H9 (cell line): ENCODE results near the gene CASQ2. TPM values are rescaled to one million over a fixed set of nuclear protein-coding genes. Genes with fewer than 3 reads are reported as not detected.

Source experiments
- DNase-seq: peaks from one replicate; pipeline ENCODE4 v3.0.0-alpha.2; 2017
- H2AFZ ChIP-seq: one replicate; pipeline ENCODE4 v1.6.1; 2013; ENCODE audit warnings: mild to moderate bottlenecking, low read length, control low read depth, moderate library complexity
- H2AK5ac ChIP-seq: 2 replicates; pipeline ENCODE4 v1.6.1; 2013; ENCODE audit warnings: low read length, control low read depth, mixed read lengths; ENCODE audit not compliant: insufficient read length
- H2BK120ac ChIP-seq: one replicate; pipeline ENCODE4 v1.6.1; 2013; ENCODE audit warnings: low read depth, mild to moderate bottlenecking, low read length, control low read depth, inconsistent platforms; ENCODE audit not compliant: poor library complexity, severe bottlenecking
- H2BK12ac ChIP-seq: 2 replicates; pipeline ENCODE4 v1.6.1; 2013; ENCODE audit warnings: low read length, control low read depth, mixed read lengths, low read depth; ENCODE audit not compliant: insufficient read length
- H2BK15ac ChIP-seq: 2 replicates; pipeline ENCODE4 v1.6.1; 2013; ENCODE audit warnings: low read depth, low read length, control low read depth
- H2BK20ac ChIP-seq: one replicate; pipeline ENCODE4 v1.6.1; 2013; ENCODE audit warnings: low read depth, mild to moderate bottlenecking, low read length, control low read depth, inconsistent platforms; ENCODE audit not compliant: poor library complexity, severe bottlenecking
- H2BK5ac ChIP-seq: 2 replicates; pipeline ENCODE4 v1.6.1; 2013; ENCODE audit warnings: low read length, control low read depth, mixed read lengths; ENCODE audit not compliant: insufficient read length
- H3K14ac ChIP-seq: 2 replicates; pipeline ENCODE4 v1.6.1; 2013; ENCODE audit warnings: low read length, control low read depth; ENCODE audit not compliant: insufficient read depth
- H3K18ac ChIP-seq: 2 replicates; pipeline ENCODE4 v1.6.1; 2013; ENCODE audit warnings: low read depth, mild to moderate bottlenecking, mixed read lengths, low read length, control low read depth; ENCODE audit not compliant: insufficient read length
- H3K23ac ChIP-seq: 2 replicates; pipeline ENCODE4 v1.6.1; 2013; ENCODE audit warnings: low read length, control low read depth, mixed read lengths, low read depth; ENCODE audit not compliant: insufficient read length
- H3K23me2 ChIP-seq: 2 replicates; pipeline ENCODE4 v1.6.1; 2013; ENCODE audit warnings: low read depth, mild to moderate bottlenecking, mixed read lengths, low read length, control low read depth; ENCODE audit not compliant: insufficient read length, poor library complexity, severe bottlenecking
- H3K27ac ChIP-seq: 2 replicates; pipeline ENCODE4 v1.5.1; 2013; ENCODE audit warnings: low read length, control low read depth, mixed read lengths, low read depth; ENCODE audit not compliant: insufficient read length
- H3K27me3 ChIP-seq: 2 replicates; pipeline ENCODE4 v1.6.1; 2013; ENCODE audit warnings: low read length, control low read depth, inconsistent platforms; ENCODE audit not compliant: insufficient read depth
- H3K4ac ChIP-seq: 2 replicates; pipeline ENCODE4 v1.6.1; 2013; ENCODE audit warnings: low read depth, mild to moderate bottlenecking, control low read depth, inconsistent platforms, low read length, moderate library complexity
- H3K4me1 ChIP-seq: 2 replicates; pipeline ENCODE4 v1.6.1; 2013; ENCODE audit warnings: low read length, control low read depth, inconsistent platforms; ENCODE audit not compliant: insufficient read depth
- H3K4me2 ChIP-seq: 2 replicates; pipeline ENCODE4 v1.6.1; 2013; ENCODE audit warnings: low read length, control low read depth, mixed read lengths; ENCODE audit not compliant: insufficient read length, insufficient read depth
- H3K56ac ChIP-seq: 2 replicates; pipeline ENCODE4 v1.6.1; 2013; ENCODE audit warnings: low read depth, mild to moderate bottlenecking, mixed read lengths, low read length, control low read depth; ENCODE audit not compliant: insufficient read length
- H3K79me1 ChIP-seq: 2 replicates; pipeline ENCODE4 v1.6.1; 2013; ENCODE audit warnings: low read depth, mild to moderate bottlenecking, moderate library complexity, low read length, control low read depth, inconsistent platforms; ENCODE audit not compliant: insufficient read depth, poor library complexity, severe bottlenecking
- H3K79me2 ChIP-seq: 2 replicates; pipeline ENCODE4 v1.6.1; 2013; ENCODE audit warnings: low read length, control low read depth, inconsistent platforms; ENCODE audit not compliant: insufficient read depth
- H3K9ac ChIP-seq: 2 replicates; pipeline ENCODE4 v1.6.1; 2013; ENCODE audit warnings: low read length, control low read depth, mixed read lengths; ENCODE audit not compliant: insufficient read length; ENCODE audit errors: extremely low read depth
- H3K9me3 ChIP-seq: one replicate; pipeline ENCODE4 v1.6.1; 2013; ENCODE audit warnings: low read depth, low read length, inconsistent platforms; ENCODE audit not compliant: control insufficient read depth
- H3T11ph ChIP-seq: one replicate; pipeline ENCODE4 v1.6.1; 2013; ENCODE audit warnings: mild to moderate bottlenecking, low read length, control low read depth, inconsistent platforms
- H4K20me1 ChIP-seq: one replicate; pipeline ENCODE4 v1.6.1; 2013; ENCODE audit not compliant: control insufficient read depth, insufficient read length, insufficient read depth
- H4K5ac ChIP-seq: 2 replicates; pipeline ENCODE4 v1.6.1; 2013; ENCODE audit warnings: low read depth, mild to moderate bottlenecking, mixed read lengths, low read length, control low read depth; ENCODE audit not compliant: insufficient read length
- H4K8ac ChIP-seq: replicated peaks from 2 replicates; pipeline ENCODE4 v1.6.1; 2013; ENCODE audit warnings: low read length, control low read depth, mixed read lengths, low read depth; ENCODE audit not compliant: insufficient read length
- H4K91ac ChIP-seq: 2 replicates; pipeline ENCODE4 v1.6.1; 2013; ENCODE audit warnings: low read depth, mild to moderate bottlenecking, moderate library complexity, mixed read lengths, low read length, control low read depth; ENCODE audit not compliant: insufficient read length
- H3K27ac Mint-ChIP-seq, 3 experiments: 2 replicates in 2 of 3; 3 replicates in 1 of 3; pipeline ENCODE4 v1.8.0; 2020 to 2021; ENCODE audit warnings: mixed read lengths in 3 of 3, mild to moderate bottlenecking in 1 of 3, moderate library complexity in 1 of 3
- H3K27me3 Mint-ChIP-seq: 2 replicates; pipeline ENCODE4 v1.8.0; 2021; ENCODE audit warnings: low read depth, mild to moderate bottlenecking, moderate library complexity, mixed read lengths
- H3K36me3 Mint-ChIP-seq, 3 experiments: 2 replicates in 2 of 3; 3 replicates in 1 of 3; pipeline ENCODE4 v1.8.0; 2020 to 2021; ENCODE audit warnings: low read depth in 3 of 3, mixed read lengths in 3 of 3; ENCODE audit not compliant: insufficient read depth in 1 of 3
- H3K4me1 Mint-ChIP-seq, 2 experiments: 2 replicates each; pipeline ENCODE4 v1.8.0; 2020; ENCODE audit warnings: mixed read lengths in 2 of 2
- H3K4me3 Mint-ChIP-seq, 2 experiments: 2 replicates in 1 of 2; 3 replicates in 1 of 2; pipeline ENCODE4 v1.8.0; 2020 to 2021; ENCODE audit warnings: mild to moderate bottlenecking in 2 of 2, mixed read lengths in 2 of 2, moderate library complexity in 1 of 2
- H3K9me3 Mint-ChIP-seq, 2 experiments: 2 replicates in 1 of 2; 3 replicates in 1 of 2; pipeline ENCODE4 v1.8.0; 2020; ENCODE audit warnings: mild to moderate bottlenecking in 2 of 2, mixed read lengths in 2 of 2, moderate library complexity in 1 of 2
- WGBS: extraction: QIAGEN DNeasy Blood & Tissue Kit; methylation state at CpG from one replicate; pipeline ENCODE4 v1.1.7; 2013; ENCODE audit warnings: missing lambda C conversion rate, low lambda C conversion rate, mixed read lengths; ENCODE audit not compliant: insufficient read length; ENCODE audit errors: extremely low coverage; 5-methylcytosine and 5-hydroxymethylcytosine counted together
- total RNA-seq: library from RNA; stranded (reverse); gene quantifications from 2 replicates; pipeline ENCODE4 v1.2.1, GENCODE V29; 2021
- TF ChIP-seq, protein P1 (sequence below): fragments of 200-600 bp; sonication (generic); conservative IDR thresholded peaks from 3 replicates; pipeline ENCODE4 v1.8.0; 2021; ENCODE audit warnings: antibody characterized with exemption, mild to moderate bottlenecking

Gene CASQ2
- total RNA-seq, 1 experiment from 2014 or later = not detected

- Histone ChIP-seq H4K91ac (no peak overlapping the region), H3K4ac (no peak overlapping the region), H3K27me3 (no peaks in the 10 kb centered on the region), H2BK15ac (no peak overlapping the region), H3K23ac (no peak overlapping the region), H3K27ac (no peak overlapping the region), H3K18ac (no peak overlapping the region), H3K9ac (no peak overlapping the region), H2BK20ac (no peak overlapping the region), H3K23me2 (no peaks in the 10 kb centered on the region), H2AFZ (no peak overlapping the region), H3K14ac (no peak overlapping the region), H4K20me1 (no peaks in the 10 kb centered on the region), H3K4me1 (no peaks in the 10 kb centered on the region; the same call in 1 of the 2 replicates), H3T11ph (no peak overlapping the region), H3K79me1 (no peaks in the 10 kb centered on the region), H2BK12ac (no peak overlapping the region), H3K9me3 (no peaks in the 10 kb centered on the region), H2BK5ac (no peak overlapping the region), H3K56ac (no peak overlapping the region), H4K5ac (no peak overlapping the region), H2AK5ac (no peak overlapping the region), H4K8ac (no peak overlapping the region), H2BK120ac (no peak overlapping the region), H3K79me2 (no peaks in the 10 kb centered on the region), H3K4me2 (no peak overlapping the region)
- no peaks in the 10 kb centered on the region for H3K27me3 Mint-ChIP-seq
- H3K4me3 Mint-ChIP-seq = no peak overlapping the region
- DNase-seq = no peak
- no peaks in the 10 kb centered on the region for H3K36me3 Mint-ChIP-seq
- H3K4me1 Mint-ChIP-seq = peaks cover 17 to 20% of the 10 kb centered on the region in 2 experiments
- H3K9me3 Mint-ChIP-seq = no peaks in the 10 kb centered on the region
- TF ChIP-seq, protein P1, sequence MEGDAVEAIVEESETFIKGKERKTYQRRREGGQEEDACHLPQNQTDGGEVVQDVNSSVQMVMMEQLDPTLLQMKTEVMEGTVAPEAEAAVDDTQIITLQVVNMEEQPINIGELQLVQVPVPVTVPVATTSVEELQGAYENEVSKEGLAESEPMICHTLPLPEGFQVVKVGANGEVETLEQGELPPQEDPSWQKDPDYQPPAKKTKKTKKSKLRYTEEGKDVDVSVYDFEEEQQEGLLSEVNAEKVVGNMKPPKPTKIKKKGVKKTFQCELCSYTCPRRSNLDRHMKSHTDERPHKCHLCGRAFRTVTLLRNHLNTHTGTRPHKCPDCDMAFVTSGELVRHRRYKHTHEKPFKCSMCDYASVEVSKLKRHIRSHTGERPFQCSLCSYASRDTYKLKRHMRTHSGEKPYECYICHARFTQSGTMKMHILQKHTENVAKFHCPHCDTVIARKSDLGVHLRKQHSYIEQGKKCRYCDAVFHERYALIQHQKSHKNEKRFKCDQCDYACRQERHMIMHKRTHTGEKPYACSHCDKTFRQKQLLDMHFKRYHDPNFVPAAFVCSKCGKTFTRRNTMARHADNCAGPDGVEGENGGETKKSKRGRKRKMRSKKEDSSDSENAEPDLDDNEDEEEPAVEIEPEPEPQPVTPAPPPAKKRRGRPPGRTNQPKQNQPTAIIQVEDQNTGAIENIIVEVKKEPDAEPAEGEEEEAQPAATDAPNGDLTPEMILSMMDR = no peak
- whole genome bisulfite sequencing = no CpG with 5 or more reads among the region's 5 CpGs
- no peak overlapping the region for H3K27ac Mint-ChIP-seq
These were observed 22.4 kb downstream of the CASQ2 start for GRCh38 chr1:115746021-115746690.
